OCI-LY1 (cell line): ENCODE measurements around the gene IDE.

Experiments
- EZH2 ChIP-seq: fragments of 200-600 bp; sonication (generic), shearing (Covaris generic); IDR thresholded peaks from 2 replicates; pipeline ENCODE4 v1.8.0; 2017; ENCODE audit warnings: borderline replicate concordance, mixed run types, mild to moderate bottlenecking, antibody characterized with exemption, low read length, moderate library complexity, mixed read lengths
- TF ChIP-seq, protein P1 (sequence below): fragments of 200-600 bp; sonication (generic), shearing (Covaris generic); IDR thresholded peaks from 2 replicates; pipeline ENCODE4 v1.5.1; 2017; ENCODE audit warnings: mild to moderate bottlenecking, antibody characterized with exemption, low read length, moderate library complexity, mixed read lengths

DNA sequence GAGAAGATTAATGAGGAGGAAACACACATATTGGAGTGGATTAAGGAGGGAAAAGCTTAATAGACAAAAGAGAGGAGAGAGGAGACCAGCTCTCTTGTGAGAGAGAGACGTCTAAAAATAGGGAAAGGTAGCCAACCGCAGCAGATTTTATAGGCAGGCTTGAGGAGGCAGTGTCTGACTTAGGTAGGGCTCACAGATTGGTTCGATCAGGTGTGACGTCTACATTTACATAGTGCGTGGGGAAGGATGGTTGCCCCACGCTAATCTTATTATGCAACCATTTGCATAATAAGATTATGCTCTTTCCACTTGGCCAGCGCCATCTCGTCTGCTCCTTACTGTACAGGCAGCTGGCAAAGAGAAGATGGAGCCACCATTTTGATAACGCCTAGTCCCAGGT lies 160.9 kb downstream of the IDE start:
- TF ChIP-seq, protein P1, sequence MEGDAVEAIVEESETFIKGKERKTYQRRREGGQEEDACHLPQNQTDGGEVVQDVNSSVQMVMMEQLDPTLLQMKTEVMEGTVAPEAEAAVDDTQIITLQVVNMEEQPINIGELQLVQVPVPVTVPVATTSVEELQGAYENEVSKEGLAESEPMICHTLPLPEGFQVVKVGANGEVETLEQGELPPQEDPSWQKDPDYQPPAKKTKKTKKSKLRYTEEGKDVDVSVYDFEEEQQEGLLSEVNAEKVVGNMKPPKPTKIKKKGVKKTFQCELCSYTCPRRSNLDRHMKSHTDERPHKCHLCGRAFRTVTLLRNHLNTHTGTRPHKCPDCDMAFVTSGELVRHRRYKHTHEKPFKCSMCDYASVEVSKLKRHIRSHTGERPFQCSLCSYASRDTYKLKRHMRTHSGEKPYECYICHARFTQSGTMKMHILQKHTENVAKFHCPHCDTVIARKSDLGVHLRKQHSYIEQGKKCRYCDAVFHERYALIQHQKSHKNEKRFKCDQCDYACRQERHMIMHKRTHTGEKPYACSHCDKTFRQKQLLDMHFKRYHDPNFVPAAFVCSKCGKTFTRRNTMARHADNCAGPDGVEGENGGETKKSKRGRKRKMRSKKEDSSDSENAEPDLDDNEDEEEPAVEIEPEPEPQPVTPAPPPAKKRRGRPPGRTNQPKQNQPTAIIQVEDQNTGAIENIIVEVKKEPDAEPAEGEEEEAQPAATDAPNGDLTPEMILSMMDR, result no peak
- TF ChIP-seq EZH2, result no peak
